Stimulated activated CD8-positive, alpha-beta memory T cell treated with anti-CD3 and anti-CD28 coated beads, Interleukin-15, amount 100 ng/mL, for 4 hours (primary cell): ENCODE results near the gene ATP8B3.

Source experiments
- DNase-seq, 2 donors: peaks; one replicate each; pipeline ENCODE4 v3.0.0-alpha.2; 2020; ENCODE audit warnings: low read depth in 2 of 2

Gene ATP8B3

GRCh38 chr19:1850809-1851653 is 39.0 kb upstream of the ATP8B3 start:
- DNase-seq = no peak

GRCh38 chr19:1849886-1850398 is 37.9 kb upstream of the ATP8B3 start:
- no peak for DNase-seq

- no peak for DNase-seq
Measured at GRCh38 chr19:1849132-1849474, 37.0 kb upstream of the ATP8B3 start.

GRCh38 chr19:1848399-1849131 is 36.5 kb upstream of the ATP8B3 start, which contains the start of gene REXO1:
REXO1 (minus strand) TSS chr19:1848483; CDS start chr19:1848358, 125 bp downstream.
- peak; percentile 94 to 95 for DNase-seq

- no peak for DNase-seq
Measured at GRCh38 chr19:1847684-1848398, 35.8 kb upstream of the ATP8B3 start.

GRCh38 chr19:1847348-1847683 is 35.2 kb upstream of the ATP8B3 start:
- no peak for DNase-seq

- no peak for DNase-seq
Measured at GRCh38 chr19:1846517-1847204, 34.6 kb upstream of the ATP8B3 start.

GRCh38 chr19:1845642-1846041 is 33.6 kb upstream of the ATP8B3 start:
- no peak for DNase-seq

GRCh38 chr19:1845125-1845515 is 33.0 kb upstream of the ATP8B3 start:
- DNase-seq = no peak

- DNase-seq = no peak
Measured at GRCh38 chr19:1844513-1845124, 32.5 kb upstream of the ATP8B3 start.

GRCh38 chr19:1843646-1844394 is 31.7 kb upstream of the ATP8B3 start:
- DNase-seq = no peak

- DNase-seq = no peak
Measured at GRCh38 chr19:1843116-1843515, 31.0 kb upstream of the ATP8B3 start.

GRCh38 chr19:1841209-1841924 is 29.3 kb upstream of the ATP8B3 start:
- no peak for DNase-seq

- DNase-seq = no peak
Measured at GRCh38 chr19:1840541-1841115, 28.6 kb upstream of the ATP8B3 start.

- DNase-seq = no peak
Measured at GRCh38 chr19:1839658-1840540, 27.8 kb upstream of the ATP8B3 start.

GRCh38 chr19:1837625-1838105 is 25.6 kb upstream of the ATP8B3 start:
- no peak for DNase-seq

- no peak for DNase-seq
Measured at GRCh38 chr19:1837222-1837565, 25.1 kb upstream of the ATP8B3 start.

- DNase-seq = no peak
Measured at GRCh38 chr19:1836458-1837221, 24.6 kb upstream of the ATP8B3 start.
